HepG2 (cell line): ENCODE results near the gene CHMP6. TPM values are rescaled to one million over a fixed set of nuclear protein-coding genes. Genes with fewer than 3 reads are reported as not detected.

Experiments used
- ATF1 ChIP-seq: IDR thresholded peaks from 2 replicates; pipeline ENCODE4 v1.6.1; 2016; ENCODE audit warnings: mild to moderate bottlenecking, control low read depth
- CBFB ChIP-seq: sonication (generic); formaldehyde crosslinking; IDR thresholded peaks from 2 replicates; pipeline ENCODE4 v1.4.0; 2020; ENCODE audit warnings: missing genetic modification reagents
- IRF2 ChIP-seq: IDR thresholded peaks from 2 replicates; pipeline ENCODE4 v1.6.1; 2018; ENCODE audit warnings: missing genetic modification reagents, missing compliant biosample characterization
- JUND ChIP-seq: sonication (generic); formaldehyde crosslinking; IDR thresholded peaks from 2 replicates; pipeline ENCODE4 v1.8.0; 2022; ENCODE audit warnings: mild to moderate bottlenecking, missing genetic modification reagents
- KAT8 ChIP-seq: IDR thresholded peaks from 2 replicates; pipeline ENCODE4 v1.6.1; 2016; ENCODE audit warnings: missing genetic modification reagents, missing compliant biosample characterization
- MAZ ChIP-seq, 2 experiments: sonication (generic) in 1 of 2; formaldehyde crosslinking in 1 of 2; IDR thresholded peaks; 2 replicates each; pipeline versions ENCODE4 v1.5.0 to v1.6.1; 2012 to 2020; ENCODE audit warnings: low read depth in 2 of 2, mild to moderate bottlenecking in 2 of 2, borderline replicate concordance in 1 of 2, improper control_type of control experiment in 1 of 2, low read length in 1 of 2, missing genetic modification reagents in 1 of 2, moderate library complexity in 1 of 2
- MTF2 ChIP-seq: sonication (generic); formaldehyde crosslinking; IDR thresholded peaks from 2 replicates; pipeline ENCODE4 v1.5.0; 2020; ENCODE audit warnings: missing genetic modification reagents, borderline replicate concordance
- TARDBP ChIP-seq: sonication (generic); formaldehyde crosslinking; IDR thresholded peaks from 2 replicates; pipeline ENCODE4 v1.8.0; 2022; ENCODE audit warnings: mild to moderate bottlenecking, missing genetic modification reagents
- TBX2 ChIP-seq: sonication (generic); formaldehyde crosslinking; IDR thresholded peaks from 2 replicates; pipeline ENCODE4 v1.5.0; 2020; ENCODE audit warnings: missing genetic modification reagents, mild to moderate bottlenecking, borderline replicate concordance
- TCF7 ChIP-seq: sonication (generic); IDR thresholded peaks from 2 replicates; pipeline ENCODE4 v1.6.1; 2016; ENCODE audit warnings: antibody characterized with exemption, low read depth
- ZC3H13 ChIP-seq: sonication (generic); formaldehyde crosslinking; IDR thresholded peaks from 2 replicates; pipeline ENCODE4 v1.8.1; 2023; ENCODE audit warnings: mild to moderate bottlenecking, missing genetic modification reagents, moderate library complexity
- ZMYM2 ChIP-seq: sonication (generic); formaldehyde crosslinking; IDR thresholded peaks from 2 replicates; pipeline ENCODE4 v1.8.0; 2022; ENCODE audit warnings: mild to moderate bottlenecking, missing genetic modification reagents
- ZNF260 ChIP-seq: sonication (generic); formaldehyde crosslinking; IDR thresholded peaks from 2 replicates; pipeline ENCODE4 v1.4.0; 2020; ENCODE audit warnings: missing genetic modification reagents, low read depth, mild to moderate bottlenecking, borderline replicate concordance
- ZNF598 ChIP-seq: sonication (generic); formaldehyde crosslinking; IDR thresholded peaks from 2 replicates; pipeline ENCODE4 v1.5.1; 2020; ENCODE audit warnings: mild to moderate bottlenecking, missing genetic modification reagents, borderline replicate concordance
- ZNF607 ChIP-seq: sonication (generic); formaldehyde crosslinking; IDR thresholded peaks from 2 replicates; pipeline ENCODE4 v1.5.1; 2020; ENCODE audit warnings: missing genetic modification reagents, mild to moderate bottlenecking, borderline replicate concordance
- polyA plus RNA-seq, 8 experiments: library from polyadenylated mRNA; depleted of rRNA in 3 of 8; stranded (reverse) in 7 of 8; unstranded in 1 of 8; fragments of >200 nt; fragmentation: Illumina TruSeq in 4 of 8; extraction: Trizol in 4 of 8; gene quantifications; 2 replicates each; pipeline versions ENCODE4 v1.2.1 to v1.2.3, GENCODE V29; 2011 to 2016; ENCODE audit warnings: low read depth in 4 of 8, missing spikeins in 1 of 8, mixed read lengths in 1 of 8; ENCODE audit not compliant: insufficient read depth in 1 of 8
- total RNA-seq, 5 experiments: library from RNA; depleted of rRNA; stranded (reverse); fragments of >200 nt; fragmentation: Illumina TruSeq; extraction: Trizol; gene quantifications; 2 replicates each; pipeline ENCODE4 v1.2.3, GENCODE V29; 2016; ENCODE audit warnings: low read depth in 1 of 5
- TF ChIP-seq, protein P1 (sequence below): sonication (generic); formaldehyde crosslinking; conservative IDR thresholded peaks from 2 replicates; pipeline ENCODE4 v1.5.0; 2020; ENCODE audit warnings: missing genetic modification reagents
- TF ChIP-seq, protein P2 (sequence below): sonication (generic); formaldehyde crosslinking; IDR thresholded peaks from 2 replicates; pipeline ENCODE4 v1.5.0; 2020; ENCODE audit warnings: mild to moderate bottlenecking, low read depth, missing genetic modification reagents, borderline replicate concordance
- TF ChIP-seq, protein P3 (sequence below): sonication (generic); formaldehyde crosslinking; IDR thresholded peaks from 2 replicates; pipeline ENCODE4 v1.4.0; 2020; ENCODE audit warnings: missing genetic modification reagents
- TF ChIP-seq, protein P4 (sequence below): sonication (generic); formaldehyde crosslinking; IDR thresholded peaks from 2 replicates; pipeline ENCODE4 v1.4.0; 2020; ENCODE audit warnings: mild to moderate bottlenecking, missing genetic modification reagents
- TF ChIP-seq, protein P5 (sequence below): sonication (generic); formaldehyde crosslinking; IDR thresholded peaks from 2 replicates; pipeline ENCODE4 v1.5.0; 2020; ENCODE audit warnings: mild to moderate bottlenecking, missing genetic modification reagents, moderate library complexity
- TF ChIP-seq, protein P6 (sequence below): sonication (generic); formaldehyde crosslinking; IDR thresholded peaks from 2 replicates; pipeline ENCODE4 v1.8.1; 2023; ENCODE audit warnings: mild to moderate bottlenecking, missing genetic modification reagents

The CHMP6 gene
- total and polyA plus RNA-seq, 2 of the 13 experiments (the other 11 are each of a cell fraction or from before 2014, with no cell fraction given), result 11.1 to 24.2 TPM

DNA sequence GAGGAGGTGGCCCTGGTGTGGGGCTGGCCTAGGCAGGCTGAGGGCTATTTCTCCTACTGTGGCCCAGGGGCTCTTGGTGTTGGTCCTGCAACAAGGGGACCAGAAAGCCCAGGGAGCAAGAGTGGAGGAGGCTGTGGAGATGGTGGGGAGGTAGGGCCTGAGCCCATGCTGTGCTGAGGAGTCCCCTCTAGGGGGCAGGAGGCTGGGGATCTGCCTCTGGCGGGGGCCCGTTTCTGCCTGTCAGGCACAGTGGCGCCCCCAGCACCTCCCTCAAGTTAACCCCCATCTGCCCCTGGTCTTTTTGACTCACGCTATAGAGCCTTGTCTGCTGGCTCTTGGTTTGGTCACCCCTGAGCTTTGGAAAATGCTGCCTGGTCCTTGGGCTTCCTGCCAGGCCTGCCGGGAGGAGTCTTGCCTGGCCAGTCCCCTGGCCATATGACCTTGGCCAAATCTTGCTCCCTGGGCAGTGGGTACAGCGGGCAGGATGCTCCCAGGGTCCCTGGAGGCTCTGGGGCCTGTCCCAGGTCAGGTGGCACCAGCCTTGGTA lies 49.2 kb downstream of the CHMP6 start (continued):
- TF ChIP-seq, protein P1, sequence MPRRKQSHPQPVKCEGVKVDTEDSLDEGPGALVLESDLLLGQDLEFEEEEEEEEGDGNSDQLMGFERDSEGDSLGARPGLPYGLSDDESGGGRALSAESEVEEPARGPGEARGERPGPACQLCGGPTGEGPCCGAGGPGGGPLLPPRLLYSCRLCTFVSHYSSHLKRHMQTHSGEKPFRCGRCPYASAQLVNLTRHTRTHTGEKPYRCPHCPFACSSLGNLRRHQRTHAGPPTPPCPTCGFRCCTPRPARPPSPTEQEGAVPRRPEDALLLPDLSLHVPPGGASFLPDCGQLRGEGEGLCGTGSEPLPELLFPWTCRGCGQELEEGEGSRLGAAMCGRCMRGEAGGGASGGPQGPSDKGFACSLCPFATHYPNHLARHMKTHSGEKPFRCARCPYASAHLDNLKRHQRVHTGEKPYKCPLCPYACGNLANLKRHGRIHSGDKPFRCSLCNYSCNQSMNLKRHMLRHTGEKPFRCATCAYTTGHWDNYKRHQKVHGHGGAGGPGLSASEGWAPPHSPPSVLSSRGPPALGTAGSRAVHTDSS (CRISPR knock-in tag), result no peak
- TF ChIP-seq, protein P2, sequence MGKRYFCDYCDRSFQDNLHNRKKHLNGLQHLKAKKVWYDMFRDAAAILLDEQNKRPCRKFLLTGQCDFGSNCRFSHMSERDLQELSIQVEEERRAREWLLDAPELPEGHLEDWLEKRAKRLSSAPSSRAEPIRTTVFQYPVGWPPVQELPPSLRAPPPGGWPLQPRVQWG (CRISPR knock-in tag), result no peak
- no peak for TF ChIP-seq ATF1 (CRISPR knock-in tag)
- no peak for TF ChIP-seq MAZ (IDR thresholded peaks at IDR 0.05; ENCODE audit: borderline replicate concordance, low read depth, low read length)
- TF ChIP-seq MAZ (CRISPR knock-in tag; IDR thresholded peaks at IDR 0.05; ENCODE audit: low read depth), result no peak; the same call in 1 of the 2 replicates
- TF ChIP-seq ZMYM2, result no peak
- no peak for TF ChIP-seq TCF7
- TF ChIP-seq KAT8 (CRISPR knock-in tag), result 0 out of 2 replicates have a peak, but pooled peaks have one; percentile 32
- no peak for TF ChIP-seq TBX2 (CRISPR knock-in tag)
- TF ChIP-seq ZNF598 (CRISPR knock-in tag), result no peak
- no peak for TF ChIP-seq JUND (CRISPR knock-in tag)
- no peak for TF ChIP-seq ZNF607
- TF ChIP-seq, protein P3, sequence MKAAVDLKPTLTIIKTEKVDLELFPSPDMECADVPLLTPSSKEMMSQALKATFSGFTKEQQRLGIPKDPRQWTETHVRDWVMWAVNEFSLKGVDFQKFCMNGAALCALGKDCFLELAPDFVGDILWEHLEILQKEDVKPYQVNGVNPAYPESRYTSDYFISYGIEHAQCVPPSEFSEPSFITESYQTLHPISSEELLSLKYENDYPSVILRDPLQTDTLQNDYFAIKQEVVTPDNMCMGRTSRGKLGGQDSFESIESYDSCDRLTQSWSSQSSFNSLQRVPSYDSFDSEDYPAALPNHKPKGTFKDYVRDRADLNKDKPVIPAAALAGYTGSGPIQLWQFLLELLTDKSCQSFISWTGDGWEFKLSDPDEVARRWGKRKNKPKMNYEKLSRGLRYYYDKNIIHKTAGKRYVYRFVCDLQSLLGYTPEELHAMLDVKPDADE (CRISPR knock-in tag), result no peak
- no peak for TF ChIP-seq MTF2 (CRISPR knock-in tag)
- TF ChIP-seq ZC3H13 (CRISPR knock-in tag), result no peak
- TF ChIP-seq, protein P4, sequence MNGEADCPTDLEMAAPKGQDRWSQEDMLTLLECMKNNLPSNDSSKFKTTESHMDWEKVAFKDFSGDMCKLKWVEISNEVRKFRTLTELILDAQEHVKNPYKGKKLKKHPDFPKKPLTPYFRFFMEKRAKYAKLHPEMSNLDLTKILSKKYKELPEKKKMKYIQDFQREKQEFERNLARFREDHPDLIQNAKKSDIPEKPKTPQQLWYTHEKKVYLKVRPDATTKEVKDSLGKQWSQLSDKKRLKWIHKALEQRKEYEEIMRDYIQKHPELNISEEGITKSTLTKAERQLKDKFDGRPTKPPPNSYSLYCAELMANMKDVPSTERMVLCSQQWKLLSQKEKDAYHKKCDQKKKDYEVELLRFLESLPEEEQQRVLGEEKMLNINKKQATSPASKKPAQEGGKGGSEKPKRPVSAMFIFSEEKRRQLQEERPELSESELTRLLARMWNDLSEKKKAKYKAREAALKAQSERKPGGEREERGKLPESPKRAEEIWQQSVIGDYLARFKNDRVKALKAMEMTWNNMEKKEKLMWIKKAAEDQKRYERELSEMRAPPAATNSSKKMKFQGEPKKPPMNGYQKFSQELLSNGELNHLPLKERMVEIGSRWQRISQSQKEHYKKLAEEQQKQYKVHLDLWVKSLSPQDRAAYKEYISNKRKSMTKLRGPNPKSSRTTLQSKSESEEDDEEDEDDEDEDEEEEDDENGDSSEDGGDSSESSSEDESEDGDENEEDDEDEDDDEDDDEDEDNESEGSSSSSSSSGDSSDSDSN (CRISPR knock-in tag), result no peak
- TF ChIP-seq CBFB (CRISPR knock-in tag), result no peak
- TF ChIP-seq ZNF260, result no peak
- TF ChIP-seq TARDBP (CRISPR knock-in tag), result no peak
- no peak for TF ChIP-seq IRF2 (CRISPR knock-in tag)
- TF ChIP-seq, protein P5, sequence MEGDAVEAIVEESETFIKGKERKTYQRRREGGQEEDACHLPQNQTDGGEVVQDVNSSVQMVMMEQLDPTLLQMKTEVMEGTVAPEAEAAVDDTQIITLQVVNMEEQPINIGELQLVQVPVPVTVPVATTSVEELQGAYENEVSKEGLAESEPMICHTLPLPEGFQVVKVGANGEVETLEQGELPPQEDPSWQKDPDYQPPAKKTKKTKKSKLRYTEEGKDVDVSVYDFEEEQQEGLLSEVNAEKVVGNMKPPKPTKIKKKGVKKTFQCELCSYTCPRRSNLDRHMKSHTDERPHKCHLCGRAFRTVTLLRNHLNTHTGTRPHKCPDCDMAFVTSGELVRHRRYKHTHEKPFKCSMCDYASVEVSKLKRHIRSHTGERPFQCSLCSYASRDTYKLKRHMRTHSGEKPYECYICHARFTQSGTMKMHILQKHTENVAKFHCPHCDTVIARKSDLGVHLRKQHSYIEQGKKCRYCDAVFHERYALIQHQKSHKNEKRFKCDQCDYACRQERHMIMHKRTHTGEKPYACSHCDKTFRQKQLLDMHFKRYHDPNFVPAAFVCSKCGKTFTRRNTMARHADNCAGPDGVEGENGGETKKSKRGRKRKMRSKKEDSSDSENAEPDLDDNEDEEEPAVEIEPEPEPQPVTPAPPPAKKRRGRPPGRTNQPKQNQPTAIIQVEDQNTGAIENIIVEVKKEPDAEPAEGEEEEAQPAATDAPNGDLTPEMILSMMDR (CRISPR knock-in tag), result peak; percentile 72
- TF ChIP-seq, protein P6, sequence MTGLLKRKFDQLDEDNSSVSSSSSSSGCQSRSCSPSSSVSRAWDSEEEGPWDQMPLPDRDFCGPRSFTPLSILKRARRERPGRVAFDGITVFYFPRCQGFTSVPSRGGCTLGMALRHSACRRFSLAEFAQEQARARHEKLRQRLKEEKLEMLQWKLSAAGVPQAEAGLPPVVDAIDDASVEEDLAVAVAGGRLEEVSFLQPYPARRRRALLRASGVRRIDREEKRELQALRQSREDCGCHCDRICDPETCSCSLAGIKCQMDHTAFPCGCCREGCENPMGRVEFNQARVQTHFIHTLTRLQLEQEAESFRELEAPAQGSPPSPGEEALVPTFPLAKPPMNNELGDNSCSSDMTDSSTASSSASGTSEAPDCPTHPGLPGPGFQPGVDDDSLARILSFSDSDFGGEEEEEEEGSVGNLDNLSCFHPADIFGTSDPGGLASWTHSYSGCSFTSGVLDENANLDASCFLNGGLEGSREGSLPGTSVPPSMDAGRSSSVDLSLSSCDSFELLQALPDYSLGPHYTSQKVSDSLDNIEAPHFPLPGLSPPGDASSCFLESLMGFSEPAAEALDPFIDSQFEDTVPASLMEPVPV (CRISPR knock-in tag), result no peak
